Activated T-cell treated with anti-CD3 and anti-CD28 coated beads for 48 hours (primary cell): ENCODE data around the gene GRB2.
A peak's percentile ranks its signal among the peaks of the same experiment; 100 is the strongest.
"Not testable (repeated sequence)": the region's sequence is repeated elsewhere in the genome, so short reads cannot be mapped to it uniquely, and the experiment has no call there.

Experiments
- DNase-seq: peaks from one replicate; pipeline ENCODE4 v3.0.0-alpha.2; 2020; ENCODE audit warnings: low read depth

The GRB2 gene

GRCh38 chr17:75285123-75285522, 120.4 kb downstream of the GRB2 start:
- DNase-seq, result no peak

DNA sequence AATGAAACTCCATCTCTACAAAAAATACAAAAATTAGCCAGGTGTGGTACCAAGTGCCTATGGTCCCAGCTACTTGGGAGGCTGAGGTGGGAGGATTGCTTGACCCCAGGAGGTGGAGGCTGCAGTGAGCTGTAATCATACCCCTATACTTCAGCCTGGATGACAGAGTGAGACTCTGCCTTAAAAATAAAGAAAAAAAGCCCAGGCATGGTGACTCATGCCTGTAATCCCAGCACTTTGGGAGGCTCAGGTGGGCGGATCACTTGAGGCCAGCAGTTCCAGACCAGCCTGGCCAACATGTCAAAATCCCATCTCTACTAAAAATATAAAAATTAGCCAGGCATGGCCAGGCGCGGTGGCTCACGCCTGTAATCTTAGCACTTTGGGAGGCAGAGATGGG, 125.3 kb downstream of the GRB2 start:
- not testable (repeated sequence) for DNase-seq

GRCh38 chr17:75277664-75278071, 127.8 kb downstream of the GRB2 start:
- no peak for DNase-seq

- no peak for DNase-seq
Observed at GRCh38 chr17:75273977-75274708, 131.3 kb downstream of the GRB2 start.

DNA sequence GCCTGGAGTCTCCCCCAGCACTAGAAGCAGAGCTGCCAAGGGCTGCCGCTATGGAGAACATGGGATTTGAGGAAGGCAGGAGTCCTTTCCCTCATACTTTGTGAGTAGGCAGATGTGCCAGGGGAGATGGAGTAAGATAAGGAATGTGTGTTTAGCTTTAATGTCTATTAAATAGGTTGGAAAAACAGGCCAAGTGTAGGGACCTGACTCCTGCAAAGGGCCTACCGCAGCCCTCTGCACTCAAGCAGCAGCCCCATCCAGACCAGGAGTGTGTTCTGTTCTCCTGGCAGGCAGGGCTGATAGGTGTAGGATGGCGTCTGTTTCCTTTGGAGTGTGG, 132.7 kb downstream of the GRB2 start:
- no peak for DNase-seq

DNA sequence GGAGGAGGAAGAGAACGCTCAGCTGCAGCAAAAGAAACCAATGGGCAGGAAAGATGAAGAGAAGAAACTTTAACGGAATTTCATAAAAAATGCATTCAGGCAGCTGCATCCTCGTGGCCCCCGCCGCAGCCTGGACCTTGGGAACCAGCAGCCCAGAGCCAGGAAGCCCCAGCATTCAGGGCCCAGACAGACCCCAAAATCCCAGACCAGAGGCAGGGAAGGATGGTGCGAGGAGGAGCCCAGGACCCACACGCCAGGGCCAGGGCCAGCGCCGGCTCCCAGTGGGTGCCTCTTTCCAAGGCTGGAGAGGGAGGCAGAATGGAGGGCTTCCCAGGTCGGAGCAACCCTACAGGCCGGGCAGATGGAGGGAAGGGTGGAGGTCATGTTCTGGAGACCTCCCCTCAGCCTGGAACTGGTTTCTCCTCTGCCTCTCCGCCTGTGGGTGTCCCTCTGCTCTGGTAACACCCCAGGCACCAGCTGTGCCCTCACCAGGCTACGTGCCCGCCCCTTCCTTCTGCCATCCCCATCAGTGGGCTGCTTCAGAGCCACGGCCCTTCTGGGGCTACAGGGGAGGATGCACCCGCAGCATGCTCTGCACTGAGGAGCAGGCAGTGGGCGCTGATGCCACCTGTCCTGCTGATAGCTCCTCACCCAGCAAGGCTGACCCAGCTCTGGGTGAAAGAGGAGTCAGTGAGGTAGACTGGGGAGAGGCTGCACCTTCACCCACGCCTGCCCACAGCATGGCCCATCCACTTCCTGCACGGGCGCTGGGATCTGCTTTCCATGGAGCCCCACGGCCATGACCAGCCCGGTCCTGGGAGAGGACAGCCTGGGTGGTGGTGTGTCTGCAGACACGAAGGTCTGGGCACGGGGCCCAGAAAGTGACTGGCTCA, 133.3 kb downstream of the GRB2 start:
- no peak for DNase-seq

- DNase-seq, result peak; percentile 92
Observed at GRCh38 chr17:75271233-75271954, 134.1 kb downstream of the GRB2 start.

GRCh38 chr17:75270966-75271232, 134.6 kb downstream of the GRB2 start, which contains the start of gene MIF4GD:
TSS of gene MIF4GD (minus strand) at chr17:75271231. CDS start at chr17:75270195, 1,036 bp downstream.
- no peak for DNase-seq

- peak; percentile 68 for DNase-seq
Observed at GRCh38 chr17:75270218-75270965, 135.1 kb downstream of the GRB2 start.

DNA sequence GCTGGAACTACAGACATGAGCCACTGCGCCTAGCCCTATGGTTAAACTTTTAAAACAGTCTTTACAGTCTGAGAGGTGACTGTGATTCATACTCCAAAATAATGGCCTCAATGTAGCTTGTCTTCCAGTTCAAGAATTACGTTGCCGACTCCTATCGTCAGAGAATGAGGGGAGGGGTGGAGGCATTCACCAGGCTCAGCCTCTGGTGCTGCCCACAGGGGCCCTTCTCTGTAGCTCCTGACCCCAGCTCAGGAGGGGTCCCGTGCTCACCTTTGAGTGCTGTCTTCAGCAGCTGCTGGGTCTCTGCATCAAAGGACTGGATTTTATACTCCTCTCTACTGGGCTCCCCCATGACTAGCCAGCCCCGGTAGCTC, 135.6 kb downstream of the GRB2 start:
- no peak for DNase-seq
